ENCODE results near the gene LRPPRC. TPM values are rescaled to one million over a fixed set of nuclear protein-coding genes. Genes with fewer than 3 reads are reported as not detected.
"Not testable (repeated sequence)": the region's sequence is repeated elsewhere in the genome, so short reads cannot be mapped to it uniquely, and the experiment has no call there.

Gene LRPPRC
- total RNA-seq, 2 experiments from 2014 or later: 220 to 221 TPM

DNA sequence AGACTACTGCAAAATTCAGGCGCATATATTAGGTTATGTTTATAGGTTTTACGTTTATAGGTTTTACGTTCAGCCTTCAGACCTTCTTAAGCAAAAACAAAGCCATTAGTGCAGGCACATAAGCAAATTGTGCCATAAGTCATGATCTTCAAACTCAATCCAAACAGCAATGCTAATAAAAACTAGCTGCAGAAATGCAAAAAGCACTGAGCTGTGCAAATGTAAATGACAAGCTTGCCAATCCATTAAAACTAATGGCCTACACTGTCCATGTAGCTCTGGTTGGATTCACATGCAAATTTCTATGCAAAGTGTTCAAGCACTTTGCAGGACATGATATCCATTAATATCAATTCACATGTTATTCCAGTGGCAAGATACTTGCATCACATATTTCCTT is 50.9 kb downstream of the LRPPRC start:
- H3K36me3 Mint-ChIP-seq: peaks cover 28% of the 10 kb centered on the region
- H3K4me1 Mint-ChIP-seq: peaks cover 3% of the 10 kb centered on the region
- H3K9me3 Mint-ChIP-seq: no peaks in the 10 kb centered on the region
- no peak for DNase-seq
- H3K4me3 Mint-ChIP-seq: no peak overlapping the region
- H3K27me3 Mint-ChIP-seq: no peaks in the 10 kb centered on the region
- no peak overlapping the region for H3K27ac Mint-ChIP-seq

- Mint-ChIP-seq H3K36me3 (peaks cover 32% of the 10 kb centered on the region), H3K27me3 (no peaks in the 10 kb centered on the region), H3K27ac (no peak overlapping the region), H3K4me1 (peaks cover 3% of the 10 kb centered on the region), H3K4me3 (no peak overlapping the region), H3K9me3 (no peaks in the 10 kb centered on the region)
- no peak for DNase-seq
Measured at GRCh38 chr2:43943809-43944452, 51.9 kb downstream of the LRPPRC start.

DNA sequence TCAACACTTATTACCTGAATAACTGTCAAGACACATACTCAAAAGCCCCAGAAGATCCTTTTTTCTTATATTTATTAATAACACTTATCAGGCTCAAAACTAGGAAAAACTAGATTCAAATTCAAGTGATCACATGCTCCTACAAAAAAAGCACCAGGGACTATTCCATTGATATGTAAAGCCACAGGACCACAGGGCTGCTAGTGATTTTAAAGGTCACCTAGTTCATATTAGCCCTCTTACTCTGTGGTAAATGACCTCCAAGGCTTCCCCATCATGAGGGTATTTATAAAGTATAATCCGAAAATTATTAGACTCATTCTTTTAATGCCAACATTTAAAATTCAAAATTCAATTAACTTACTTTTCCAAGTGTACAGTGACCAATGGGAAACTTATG is 52.5 kb downstream of the LRPPRC start:
- Mint-ChIP-seq H3K27ac (peak overlapping the region; percentile 7), H3K9me3 (no peaks in the 10 kb centered on the region), H3K27me3 (no peaks in the 10 kb centered on the region), H3K4me3 (no peak overlapping the region), H3K36me3 (peaks cover 31% of the 10 kb centered on the region), H3K4me1 (peaks cover 3% of the 10 kb centered on the region)
- DNase-seq: no peak

DNA sequence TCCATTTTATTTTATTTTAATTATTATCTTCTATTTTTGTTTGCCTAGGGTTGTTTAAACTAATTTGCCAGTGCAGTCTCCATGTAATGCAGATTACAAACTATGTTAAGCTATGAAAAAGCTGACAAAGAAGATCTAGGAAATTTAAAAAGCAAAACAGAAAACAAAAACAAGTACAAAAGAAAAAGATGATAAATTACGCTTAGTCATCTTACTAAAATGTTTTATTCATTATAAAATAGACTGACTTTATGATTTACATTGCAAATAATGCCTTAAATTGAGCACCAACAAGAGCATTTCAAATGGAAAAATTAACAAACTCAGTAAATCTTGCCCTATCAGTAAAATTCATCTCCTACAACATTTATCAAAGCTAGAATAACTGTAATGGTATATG is 52.9 kb downstream of the LRPPRC start:
- Mint-ChIP-seq H3K27me3 (no peaks in the 10 kb centered on the region), H3K9me3 (no peaks in the 10 kb centered on the region), H3K36me3 (peaks cover 30% of the 10 kb centered on the region), H3K27ac (peak overlapping the region; percentile 7), H3K4me3 (no peak overlapping the region), H3K4me1 (peaks cover 3% of the 10 kb centered on the region)
- DNase-seq: no peak

- H3K9me3 Mint-ChIP-seq: no peaks in the 10 kb centered on the region
- no peak overlapping the region for H3K27ac Mint-ChIP-seq
- peaks cover 5% of the 10 kb centered on the region for H3K4me1 Mint-ChIP-seq
- no peak overlapping the region for H3K4me3 Mint-ChIP-seq
- no peak for DNase-seq
- no peaks in the 10 kb centered on the region for H3K27me3 Mint-ChIP-seq
- H3K36me3 Mint-ChIP-seq: peaks cover 29% of the 10 kb centered on the region
Measured at GRCh38 chr2:43941966-43942365, 53.8 kb downstream of the LRPPRC start.

DNA sequence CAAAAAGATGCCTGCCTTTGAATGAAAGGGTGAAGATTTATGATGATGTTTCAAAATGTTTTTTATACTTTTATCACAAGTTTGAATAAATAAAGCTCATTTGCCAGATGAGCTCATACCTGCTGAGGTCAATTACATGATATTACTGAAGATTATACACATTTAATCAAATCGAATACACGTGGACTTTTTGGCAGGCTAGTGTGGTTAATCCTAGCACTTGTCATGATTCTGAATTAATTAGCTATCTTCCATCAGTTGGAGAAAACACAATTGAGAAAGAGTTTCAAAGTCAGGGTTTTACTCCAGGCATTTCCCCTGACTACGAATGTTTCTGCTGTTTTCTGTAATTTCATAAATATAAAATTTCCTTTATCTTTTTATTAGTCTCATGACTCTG is 54.4 kb downstream of the LRPPRC start:
- H3K36me3 Mint-ChIP-seq: peaks cover 29% of the 10 kb centered on the region
- H3K4me3 Mint-ChIP-seq: no peak overlapping the region
- H3K27me3 Mint-ChIP-seq: no peaks in the 10 kb centered on the region
- DNase-seq: no peak
- peaks cover 9% of the 10 kb centered on the region for H3K4me1 Mint-ChIP-seq
- no peak overlapping the region for H3K27ac Mint-ChIP-seq
- H3K9me3 Mint-ChIP-seq: no peaks in the 10 kb centered on the region

DNA sequence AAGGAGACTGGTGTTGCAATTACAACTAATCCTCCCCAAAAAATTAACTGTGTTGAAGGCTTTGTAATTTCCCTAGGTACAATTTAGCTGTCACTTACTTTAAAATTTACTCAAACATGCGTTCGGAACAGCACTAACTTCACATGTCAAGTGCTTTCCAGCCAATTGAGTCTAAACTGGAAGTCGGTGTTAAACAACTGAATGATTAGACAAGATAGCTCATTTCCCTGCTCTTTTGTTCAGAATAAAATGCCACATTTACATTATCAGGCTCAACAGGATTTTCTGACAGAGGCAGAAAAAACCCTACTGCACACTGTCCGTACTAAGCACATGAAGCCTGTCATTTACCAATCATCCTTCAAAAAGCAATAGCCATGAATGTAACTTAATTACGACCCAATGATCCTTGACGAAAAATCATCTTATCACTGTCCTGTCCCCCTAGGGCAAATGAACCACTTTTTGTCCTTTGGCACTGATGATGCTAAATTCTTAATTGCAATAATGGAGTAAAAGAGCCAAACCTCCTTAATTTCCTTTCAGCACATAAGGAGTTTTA is 56.0 kb downstream of the LRPPRC start:
- Mint-ChIP-seq H3K4me3 (no peak overlapping the region), H3K27me3 (no peaks in the 10 kb centered on the region), H3K4me1 (peaks cover 9% of the 10 kb centered on the region), H3K9me3 (no peaks in the 10 kb centered on the region), H3K27ac (no peak overlapping the region), H3K36me3 (peaks cover 28% of the 10 kb centered on the region)
- no peak for DNase-seq

DNA sequence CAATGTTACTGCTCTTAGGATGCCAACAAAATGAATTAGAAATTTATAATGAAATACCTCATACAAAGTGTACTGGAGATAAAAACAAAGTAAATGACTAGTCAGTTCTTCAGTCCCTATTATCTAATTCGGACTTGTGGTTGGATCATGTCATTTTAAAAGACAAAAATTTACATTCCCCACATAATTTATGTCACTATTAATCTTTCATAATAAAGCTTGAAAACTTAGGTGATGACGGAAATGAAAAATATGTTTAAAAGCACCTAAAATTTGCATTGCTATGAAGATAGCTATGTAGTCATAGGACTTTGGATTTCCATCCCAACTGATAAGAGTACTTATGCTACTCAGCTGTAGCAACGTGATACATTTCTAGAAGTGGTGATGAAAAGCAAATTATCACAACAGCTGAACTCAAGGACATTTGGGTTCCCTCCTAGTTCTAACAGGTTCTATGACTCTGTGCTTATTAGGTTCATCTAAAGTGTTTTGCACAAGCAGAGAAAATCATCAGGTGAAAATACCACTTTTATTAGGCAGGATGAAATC is 58.4 kb downstream of the LRPPRC start:
- Mint-ChIP-seq H3K27ac (no peak overlapping the region), H3K4me1 (peaks cover 17% of the 10 kb centered on the region), H3K9me3 (no peaks in the 10 kb centered on the region), H3K4me3 (no peak overlapping the region), H3K27me3 (no peaks in the 10 kb centered on the region), H3K36me3 (peaks cover 31% of the 10 kb centered on the region)
- no peak for DNase-seq

DNA sequence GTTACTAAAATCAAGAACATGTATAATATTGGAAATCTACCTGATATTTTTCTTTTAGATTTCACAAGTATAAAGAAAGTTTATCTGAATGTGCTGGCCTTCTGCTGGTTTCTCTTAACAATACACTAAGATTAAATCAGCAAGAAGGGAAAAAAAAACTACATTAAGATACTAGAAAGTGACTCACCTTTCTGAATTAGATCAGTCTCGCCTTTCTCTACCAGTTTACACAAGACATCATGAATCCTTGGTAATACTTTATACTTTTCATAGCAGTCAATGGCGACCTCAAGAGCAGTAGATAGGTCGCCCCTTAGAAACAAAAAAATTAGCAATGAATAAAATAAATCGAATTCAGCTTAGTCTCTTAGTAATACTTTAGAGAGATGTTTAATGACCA is 61.2 kb downstream of the LRPPRC start:
- Mint-ChIP-seq H3K36me3 (peaks cover 32% of the 10 kb centered on the region), H3K4me1 (peaks cover 17% of the 10 kb centered on the region), H3K27ac (no peak overlapping the region), H3K9me3 (no peaks in the 10 kb centered on the region), H3K4me3 (no peak overlapping the region), H3K27me3 (no peaks in the 10 kb centered on the region)
- DNase-seq: no peak

GRCh38 chr2:43931293-43931692 is 64.5 kb downstream of the LRPPRC start:
- peaks cover 21% of the 10 kb centered on the region for H3K4me1 Mint-ChIP-seq
- peak overlapping the region; percentile 25 for H3K27ac Mint-ChIP-seq
- no peak for DNase-seq
- no peak overlapping the region for H3K4me3 Mint-ChIP-seq
- no peaks in the 10 kb centered on the region for H3K9me3 Mint-ChIP-seq
- peaks cover 30% of the 10 kb centered on the region for H3K36me3 Mint-ChIP-seq
- H3K27me3 Mint-ChIP-seq: no peaks in the 10 kb centered on the region

GRCh38 chr2:43927442-43927841 is 68.3 kb downstream of the LRPPRC start:
- peaks cover 13% of the 10 kb centered on the region for H3K4me1 Mint-ChIP-seq
- H3K36me3 Mint-ChIP-seq: peaks cover 30% of the 10 kb centered on the region
- H3K27ac Mint-ChIP-seq: no peak overlapping the region
- no peaks in the 10 kb centered on the region for H3K9me3 Mint-ChIP-seq
- H3K27me3 Mint-ChIP-seq: no peaks in the 10 kb centered on the region
- no peak overlapping the region for H3K4me3 Mint-ChIP-seq
- no peak for DNase-seq

- no peak overlapping the region for H3K4me3 Mint-ChIP-seq
- H3K27ac Mint-ChIP-seq: peak overlapping the region; percentile 21
- peaks cover 26% of the 10 kb centered on the region for H3K36me3 Mint-ChIP-seq
- no peaks in the 10 kb centered on the region for H3K9me3 Mint-ChIP-seq
- DNase-seq: no peak
- H3K27me3 Mint-ChIP-seq: no peaks in the 10 kb centered on the region
- peaks cover 13% of the 10 kb centered on the region for H3K4me1 Mint-ChIP-seq
Measured at GRCh38 chr2:43925431-43925830, 70.4 kb downstream of the LRPPRC start.

GRCh38 chr2:43924463-43924862 is 71.3 kb downstream of the LRPPRC start:
- Mint-ChIP-seq H3K27ac (no peak overlapping the region), H3K4me3 (no peak overlapping the region), H3K9me3 (no peaks in the 10 kb centered on the region), H3K4me1 (peaks cover 13% of the 10 kb centered on the region), H3K36me3 (peaks cover 19% of the 10 kb centered on the region), H3K27me3 (no peaks in the 10 kb centered on the region)
- DNase-seq: no peak

GRCh38 chr2:43911136-43911790 is 84.5 kb downstream of the LRPPRC start:
- H3K36me3 Mint-ChIP-seq: peaks cover 38% of the 10 kb centered on the region
- H3K9me3 Mint-ChIP-seq, H3K4me3 Mint-ChIP-seq, DNase-seq, H3K4me1 Mint-ChIP-seq, H3K27me3 Mint-ChIP-seq, H3K27ac Mint-ChIP-seq: not testable (repeated sequence)

- Mint-ChIP-seq H3K36me3 (peaks cover 29% of the 10 kb centered on the region), H3K9me3 (no peaks in the 10 kb centered on the region), H3K4me1 (peaks cover 12% of the 10 kb centered on the region), H3K27me3 (no peaks in the 10 kb centered on the region), H3K4me3 (no peak overlapping the region), H3K27ac (peak overlapping the region; percentile 20)
- DNase-seq: no peak
Measured at GRCh38 chr2:43906448-43907109, 89.2 kb downstream of the LRPPRC start.

Measured in activated naive CD8-positive, alpha-beta T cell treated with anti-CD3 and anti-CD28 coated beads for 36 hours (primary cell).